GM23338 (cell line): ENCODE data around the gene HIP1. TPM values are rescaled to one million over a fixed set of nuclear protein-coding genes. Genes with fewer than 3 reads are reported as not detected.

Experiments
- ATAC-seq: fragments of 200-7000 bp; cut with Tn5 transposase; 3 replicates; pipeline ENCODE4 v1.9.1; 2020
- DNase-seq: peaks from one replicate; pipeline ENCODE4 v3.0.0-alpha.2; 2015; ENCODE audit warnings: low spot score
- H2AFZ ChIP-seq: fragments of 200-600 bp; sonication (generic); 2 replicates; pipeline ENCODE4 v1.8.0; 2016; ENCODE audit warnings: antibody characterized with exemption, mild to moderate bottlenecking, moderate library complexity
- H3F3A ChIP-seq: fragments of 200-600 bp; sonication (generic); replicated peaks from 2 replicates; pipeline ENCODE4 v1.8.0; 2017; ENCODE audit warnings: antibody characterized with exemption, mixed run types, low read depth
- H3K27ac ChIP-seq: fragments of 200-600 bp; sonication (generic); 2 replicates; pipeline ENCODE4 v1.6.1; 2016; ENCODE audit warnings: low read depth
- H3K27me3 ChIP-seq: fragments of 200-600 bp; sonication (generic); 2 replicates; pipeline ENCODE4 v1.8.0; 2016; ENCODE audit warnings: mild to moderate bottlenecking, mixed run types, moderate library complexity; ENCODE audit not compliant: insufficient read depth
- H3K36me3 ChIP-seq: fragments of 200-600 bp; sonication (generic); 2 replicates; pipeline ENCODE4 v1.8.0; 2016; ENCODE audit warnings: mild to moderate bottlenecking; ENCODE audit not compliant: insufficient read depth
- H3K4me1 ChIP-seq: fragments of 200-600 bp; sonication (generic); 2 replicates; pipeline ENCODE4 v1.8.0; 2016; ENCODE audit warnings: mild to moderate bottlenecking, moderate library complexity; ENCODE audit not compliant: insufficient read depth
- H3K4me2 ChIP-seq: fragments of 200-600 bp; sonication (generic); 2 replicates; pipeline ENCODE4 v1.7.1; 2017; ENCODE audit warnings: mixed run types
- H3K4me3 ChIP-seq: fragments of 200-600 bp; sonication (generic); 2 replicates; pipeline ENCODE4 v1.6.1; 2016; ENCODE audit warnings: mixed run types
- H3K79me2 ChIP-seq: fragments of 200-600 bp; sonication (generic); replicated peaks from 2 replicates; pipeline ENCODE4 v1.8.0; 2017; ENCODE audit warnings: mild to moderate bottlenecking; ENCODE audit not compliant: insufficient read depth
- H3K9me2 ChIP-seq: fragments of 200-600 bp; sonication (generic); 2 replicates; pipeline ENCODE4 v1.8.0; 2017; ENCODE audit not compliant: insufficient read depth
- H4K20me1 ChIP-seq: fragments of 200-600 bp; sonication (generic); replicated peaks from 2 replicates; pipeline ENCODE4 v1.8.0; 2017; ENCODE audit warnings: mild to moderate bottlenecking; ENCODE audit not compliant: insufficient read depth
- H3K27ac Mint-ChIP-seq: 2 replicates; pipeline ENCODE4 v1.8.0; 2020; ENCODE audit warnings: inconsistent platforms, mild to moderate bottlenecking, moderate library complexity, mixed read lengths
- H3K27me3 Mint-ChIP-seq: 3 replicates; pipeline ENCODE4 v1.8.0; 2022; ENCODE audit warnings: low read depth, mild to moderate bottlenecking, moderate library complexity, mixed read lengths, inconsistent platforms; ENCODE audit not compliant: insufficient read depth, poor library complexity
- H3K36me3 Mint-ChIP-seq: 3 replicates; pipeline ENCODE4 v1.8.0; 2021; ENCODE audit warnings: low read depth, mild to moderate bottlenecking, inconsistent platforms, moderate library complexity, mixed read lengths
- H3K4me1 Mint-ChIP-seq: 3 replicates; pipeline ENCODE4 v1.8.0; 2020; ENCODE audit warnings: mild to moderate bottlenecking, inconsistent platforms, mixed read lengths
- H3K4me3 Mint-ChIP-seq: 3 replicates; pipeline ENCODE4 v1.8.0; 2021; ENCODE audit warnings: moderate library complexity, mild to moderate bottlenecking, inconsistent platforms, mixed read lengths
- H3K9me3 Mint-ChIP-seq: 3 replicates; pipeline ENCODE4 v1.8.0; 2020; ENCODE audit warnings: moderate library complexity, mild to moderate bottlenecking, inconsistent platforms, mixed read lengths
- ETS1 ChIP-seq: IDR thresholded peaks from 2 replicates; pipeline ENCODE4 v1.6.1; 2016; ENCODE audit warnings: antibody characterized with exemption
- EZH2 ChIP-seq: fragments of 200-600 bp; sonication (generic); IDR thresholded peaks from one replicate; pipeline ENCODE4 v1.8.0; 2017; ENCODE audit warnings: antibody characterized with exemption, mild to moderate bottlenecking, low read depth; ENCODE audit not compliant: unreplicated experiment
- EZH2phosphoT487 ChIP-seq: fragments of 200-600 bp; sonication (generic); IDR thresholded peaks from one replicate; pipeline ENCODE4 v1.8.1; 2018; ENCODE audit warnings: antibody characterized with exemption; ENCODE audit not compliant: unreplicated experiment
- JUNB ChIP-seq: IDR thresholded peaks from one replicate; pipeline ENCODE4 v1.6.1; 2016; ENCODE audit warnings: antibody characterized with exemption; ENCODE audit not compliant: unreplicated experiment
- POLR2AphosphoS5 ChIP-seq: IDR thresholded peaks from 2 replicates; pipeline ENCODE4 v1.6.1; 2016; ENCODE audit warnings: antibody characterized with exemption, low read depth
- polyA plus RNA-seq: library from polyadenylated mRNA; unstranded; fragments of >200 nt; fragmentation: Nextera tagmentation; extraction: Ambion mirVana; gene quantifications from 2 replicates; pipeline ENCODE4 v1.2.1, GENCODE V29; 2016
- total RNA-seq: library from RNA; depleted of rRNA; stranded (reverse); fragments of >200 nt; shearing (Covaris generic); gene quantifications from 2 replicates; pipeline ENCODE4 v1.2.3, GENCODE V29; 2014
- TF ChIP-seq, protein P1 (sequence below): fragments of 250-450 bp; sonication (Bioruptor Pico); IDR thresholded peaks from 2 replicates; pipeline ENCODE4 v1.5.0; 2020; ENCODE audit warnings: mild to moderate bottlenecking, moderate library complexity
- TF ChIP-seq, protein P2 (sequence below): IDR thresholded peaks from one replicate; pipeline ENCODE4 v1.6.1; 2018; ENCODE audit warnings: antibody characterized with exemption; ENCODE audit not compliant: unreplicated experiment

Gene HIP1
- total and polyA plus RNA-seq, 2 experiments from 2014 or later, result 24.9 to 80.8 TPM

DNA sequence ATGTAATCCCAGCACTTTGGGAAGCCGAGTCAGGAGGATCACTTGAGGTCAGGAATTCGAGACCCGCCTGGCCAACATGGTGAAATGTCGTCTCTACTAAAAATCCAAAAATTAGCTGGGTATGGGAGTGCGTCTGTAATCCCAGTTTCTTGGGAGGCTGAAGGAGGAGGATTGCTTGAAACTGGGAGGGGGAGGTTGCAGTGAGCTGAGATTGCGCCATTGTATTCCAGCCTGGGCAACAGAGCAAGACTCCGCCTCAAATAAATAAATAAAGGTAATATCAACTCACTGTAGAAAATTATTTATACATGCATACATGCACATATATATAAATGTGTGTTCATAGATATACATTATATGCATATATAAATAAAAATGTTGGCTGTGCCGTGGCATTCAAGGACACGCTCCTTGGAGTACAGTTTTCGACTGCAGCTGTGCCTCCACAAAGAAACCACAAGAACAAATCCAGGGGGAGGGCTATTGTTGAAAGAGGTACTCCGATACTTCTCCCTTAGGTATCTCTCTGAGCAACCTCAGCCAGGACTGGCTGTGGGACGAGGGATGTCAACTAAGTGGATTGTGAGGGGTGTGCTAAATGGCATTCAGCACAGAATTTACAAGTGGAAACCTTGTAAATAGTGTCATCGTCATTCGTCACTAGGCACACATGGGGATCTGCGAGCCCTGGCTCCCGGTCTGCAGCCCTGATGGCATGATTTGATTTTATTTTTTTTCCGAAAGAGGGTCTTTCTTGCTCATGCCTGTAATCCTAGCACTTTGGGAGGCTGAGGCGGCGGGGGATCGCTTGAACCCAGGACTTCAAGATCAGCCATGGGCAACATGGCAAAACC is 49.3 kb downstream of the HIP1 start:
- no peak for DNase-seq
- Histone ChIP-seq H3K4me3 (no peak overlapping the region), H3K27ac (no peak overlapping the region), H3K79me2 (no peaks in the 10 kb centered on the region), H3F3A (no peaks in the 10 kb centered on the region), H2AFZ (no peak overlapping the region), H3K27me3 (no peaks in the 10 kb centered on the region), H3K9me2 (no peaks in the 10 kb centered on the region), H3K36me3 (no peaks in the 10 kb centered on the region), H3K4me2 (no peak overlapping the region), H4K20me1 (no peaks in the 10 kb centered on the region), H3K4me1 (peaks cover 3% of the 10 kb centered on the region; the same call in 1 of the 2 replicates)
- Mint-ChIP-seq H3K27me3 (peaks cover 1% of the 10 kb centered on the region), H3K4me3 (no peak overlapping the region), H3K4me1 (peaks cover 11% of the 10 kb centered on the region; the same call in 2 of the 3 replicates), H3K36me3 (no peaks in the 10 kb centered on the region), H3K9me3 (no peaks in the 10 kb centered on the region), H3K27ac (no peak overlapping the region)
- TF ChIP-seq JUNB, result no peak
- no peak for TF ChIP-seq POLR2AphosphoS5
- TF ChIP-seq EZH2, result no peak
- TF ChIP-seq, protein P1, sequence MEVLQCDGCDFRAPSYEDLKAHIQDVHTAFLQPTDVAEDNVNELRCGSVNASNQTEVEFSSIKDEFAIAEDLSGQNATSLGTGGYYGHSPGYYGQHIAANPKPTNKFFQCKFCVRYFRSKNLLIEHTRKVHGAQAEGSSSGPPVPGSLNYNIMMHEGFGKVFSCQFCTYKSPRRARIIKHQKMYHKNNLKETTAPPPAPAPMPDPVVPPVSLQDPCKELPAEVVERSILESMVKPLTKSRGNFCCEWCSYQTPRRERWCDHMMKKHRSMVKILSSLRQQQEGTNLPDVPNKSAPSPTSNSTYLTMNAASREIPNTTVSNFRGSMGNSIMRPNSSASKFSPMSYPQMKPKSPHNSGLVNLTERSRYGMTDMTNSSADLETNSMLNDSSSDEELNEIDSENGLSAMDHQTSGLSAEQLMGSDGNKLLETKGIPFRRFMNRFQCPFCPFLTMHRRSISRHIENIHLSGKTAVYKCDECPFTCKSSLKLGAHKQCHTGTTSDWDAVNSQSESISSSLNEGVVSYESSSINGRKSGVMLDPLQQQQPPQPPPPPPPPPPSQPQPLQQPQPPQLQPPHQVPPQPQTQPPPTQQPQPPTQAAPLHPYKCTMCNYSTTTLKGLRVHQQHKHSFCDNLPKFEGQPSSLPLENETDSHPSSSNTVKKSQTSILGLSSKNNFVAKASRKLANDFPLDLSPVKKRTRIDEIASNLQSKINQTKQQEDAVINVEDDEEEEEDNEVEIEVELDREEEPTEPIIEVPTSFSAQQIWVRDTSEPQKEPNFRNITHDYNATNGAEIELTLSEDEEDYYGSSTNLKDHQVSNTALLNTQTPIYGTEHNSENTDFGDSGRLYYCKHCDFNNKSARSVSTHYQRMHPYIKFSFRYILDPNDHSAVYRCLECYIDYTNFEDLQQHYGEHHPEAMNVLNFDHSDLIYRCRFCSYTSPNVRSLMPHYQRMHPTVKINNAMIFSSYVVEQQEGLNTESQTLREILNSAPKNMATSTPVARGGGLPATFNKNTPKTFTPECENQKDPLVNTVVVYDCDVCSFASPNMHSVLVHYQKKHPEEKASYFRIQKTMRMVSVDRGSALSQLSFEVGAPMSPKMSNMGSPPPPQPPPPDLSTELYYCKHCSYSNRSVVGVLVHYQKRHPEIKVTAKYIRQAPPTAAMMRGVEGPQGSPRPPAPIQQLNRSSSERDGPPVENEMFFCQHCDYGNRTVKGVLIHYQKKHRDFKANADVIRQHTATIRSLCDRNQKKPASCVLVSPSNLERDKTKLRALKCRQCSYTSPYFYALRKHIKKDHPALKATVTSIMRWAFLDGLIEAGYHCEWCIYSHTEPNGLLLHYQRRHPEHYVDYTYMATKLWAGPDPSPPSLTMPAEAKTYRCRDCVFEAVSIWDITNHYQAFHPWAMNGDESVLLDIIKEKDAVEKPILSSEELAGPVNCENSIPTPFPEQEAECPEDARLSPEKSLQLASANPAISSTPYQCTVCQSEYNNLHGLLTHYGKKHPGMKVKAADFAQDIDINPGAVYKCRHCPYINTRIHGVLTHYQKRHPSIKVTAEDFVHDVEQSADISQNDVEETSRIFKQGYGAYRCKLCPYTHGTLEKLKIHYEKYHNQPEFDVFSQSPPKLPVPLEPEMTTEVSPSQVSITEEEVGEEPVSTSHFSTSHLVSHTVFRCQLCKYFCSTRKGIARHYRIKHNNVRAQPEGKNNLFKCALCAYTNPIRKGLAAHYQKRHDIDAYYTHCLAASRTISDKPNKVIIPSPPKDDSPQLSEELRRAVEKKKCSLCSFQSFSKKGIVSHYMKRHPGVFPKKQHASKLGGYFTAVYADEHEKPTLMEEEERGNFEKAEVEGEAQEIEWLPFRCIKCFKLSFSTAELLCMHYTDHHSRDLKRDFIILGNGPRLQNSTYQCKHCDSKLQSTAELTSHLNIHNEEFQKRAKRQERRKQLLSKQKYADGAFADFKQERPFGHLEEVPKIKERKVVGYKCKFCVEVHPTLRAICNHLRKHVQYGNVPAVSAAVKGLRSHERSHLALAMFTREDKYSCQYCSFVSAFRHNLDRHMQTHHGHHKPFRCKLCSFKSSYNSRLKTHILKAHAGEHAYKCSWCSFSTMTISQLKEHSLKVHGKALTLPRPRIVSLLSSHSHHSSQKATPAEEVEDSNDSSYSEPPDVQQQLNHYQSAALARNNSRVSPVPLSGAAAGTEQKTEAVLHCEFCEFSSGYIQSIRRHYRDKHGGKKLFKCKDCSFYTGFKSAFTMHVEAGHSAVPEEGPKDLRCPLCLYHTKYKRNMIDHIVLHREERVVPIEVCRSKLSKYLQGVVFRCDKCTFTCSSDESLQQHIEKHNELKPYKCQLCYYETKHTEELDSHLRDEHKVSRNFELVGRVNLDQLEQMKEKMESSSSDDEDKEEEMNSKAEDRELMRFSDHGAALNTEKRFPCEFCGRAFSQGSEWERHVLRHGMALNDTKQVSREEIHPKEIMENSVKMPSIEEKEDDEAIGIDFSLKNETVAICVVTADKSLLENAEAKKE (CRISPR knock-in tag), result no peak
- TF ChIP-seq EZH2phosphoT487, result no peak
- no peak for TF ChIP-seq ETS1
- TF ChIP-seq, protein P2, sequence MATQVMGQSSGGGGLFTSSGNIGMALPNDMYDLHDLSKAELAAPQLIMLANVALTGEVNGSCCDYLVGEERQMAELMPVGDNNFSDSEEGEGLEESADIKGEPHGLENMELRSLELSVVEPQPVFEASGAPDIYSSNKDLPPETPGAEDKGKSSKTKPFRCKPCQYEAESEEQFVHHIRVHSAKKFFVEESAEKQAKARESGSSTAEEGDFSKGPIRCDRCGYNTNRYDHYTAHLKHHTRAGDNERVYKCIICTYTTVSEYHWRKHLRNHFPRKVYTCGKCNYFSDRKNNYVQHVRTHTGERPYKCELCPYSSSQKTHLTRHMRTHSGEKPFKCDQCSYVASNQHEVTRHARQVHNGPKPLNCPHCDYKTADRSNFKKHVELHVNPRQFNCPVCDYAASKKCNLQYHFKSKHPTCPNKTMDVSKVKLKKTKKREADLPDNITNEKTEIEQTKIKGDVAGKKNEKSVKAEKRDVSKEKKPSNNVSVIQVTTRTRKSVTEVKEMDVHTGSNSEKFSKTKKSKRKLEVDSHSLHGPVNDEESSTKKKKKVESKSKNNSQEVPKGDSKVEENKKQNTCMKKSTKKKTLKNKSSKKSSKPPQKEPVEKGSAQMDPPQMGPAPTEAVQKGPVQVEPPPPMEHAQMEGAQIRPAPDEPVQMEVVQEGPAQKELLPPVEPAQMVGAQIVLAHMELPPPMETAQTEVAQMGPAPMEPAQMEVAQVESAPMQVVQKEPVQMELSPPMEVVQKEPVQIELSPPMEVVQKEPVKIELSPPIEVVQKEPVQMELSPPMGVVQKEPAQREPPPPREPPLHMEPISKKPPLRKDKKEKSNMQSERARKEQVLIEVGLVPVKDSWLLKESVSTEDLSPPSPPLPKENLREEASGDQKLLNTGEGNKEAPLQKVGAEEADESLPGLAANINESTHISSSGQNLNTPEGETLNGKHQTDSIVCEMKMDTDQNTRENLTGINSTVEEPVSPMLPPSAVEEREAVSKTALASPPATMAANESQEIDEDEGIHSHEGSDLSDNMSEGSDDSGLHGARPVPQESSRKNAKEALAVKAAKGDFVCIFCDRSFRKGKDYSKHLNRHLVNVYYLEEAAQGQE, result no peak
- ATAC-seq, result peak; percentile 25; the same call in 1 of the 3 replicates
